Calu3 (cell line): ENCODE results near the gene MYEF2. TPM values are rescaled to one million over a fixed set of nuclear protein-coding genes. Genes with fewer than 3 reads are reported as not detected.

Experiments
- BruUV-seq: library from RNA; stranded (reverse); fragments of 400-500 nt; replicated peaks from 2 replicates; lab custom pipeline; 2021; lab: Mats Ljungman, UMichigan
- CTCF ChIA-PET: fragments of 300-600 bp; sonication (Branson Sonifier 250); formaldehyde crosslinking; loops from one replicate; lab custom pipeline; 2022; ENCODE audit warnings: antibody characterized with exemption; lab: Charles Lee
- DNase-seq: peaks from one replicate; pipeline ENCODE4 v3.0.0; 2022
- H3K27ac Mint-ChIP-seq: one replicate; pipeline ENCODE4 v1.8.0; 2022; ENCODE audit warnings: mixed read lengths; ENCODE audit not compliant: unreplicated experiment
- H3K27me3 Mint-ChIP-seq: one replicate; pipeline ENCODE4 v1.8.0; 2022; ENCODE audit warnings: mixed read lengths; ENCODE audit not compliant: unreplicated experiment
- H3K36me3 Mint-ChIP-seq: one replicate; pipeline ENCODE4 v1.8.0; 2022; ENCODE audit warnings: mild to moderate bottlenecking, moderate library complexity, mixed read lengths; ENCODE audit not compliant: insufficient read depth, unreplicated experiment
- H3K4me1 Mint-ChIP-seq: one replicate; pipeline ENCODE4 v1.8.0; 2022; ENCODE audit warnings: mild to moderate bottlenecking, low read depth, mixed read lengths; ENCODE audit not compliant: unreplicated experiment
- H3K4me3 Mint-ChIP-seq: one replicate; pipeline ENCODE4 v1.8.0; 2022; ENCODE audit warnings: mild to moderate bottlenecking, low read depth, moderate library complexity, mixed read lengths; ENCODE audit not compliant: unreplicated experiment
- H3K9me3 Mint-ChIP-seq: one replicate; pipeline ENCODE4 v1.8.0; 2022; ENCODE audit warnings: low read depth, mixed read lengths; ENCODE audit not compliant: unreplicated experiment
- intact Hi-C: fragments of 100-400 bp; cut with micrococcal nuclease; formaldehyde crosslinking; loops from one replicate; pipeline ENCODE4 v1.10.0; 2022; ENCODE audit not compliant: unreplicated experiment
- total RNA-seq: library from RNA; stranded (reverse); gene quantifications from 2 replicates; pipeline ENCODE4 v1.2.3, GENCODE V29; 2022
- TF ChIP-seq, protein P1 (sequence below): fragments of 200-600 bp; IDR thresholded peaks from one replicate; pipeline ENCODE4 v1.8.0; 2022; ENCODE audit warnings: antibody characterized with exemption; ENCODE audit not compliant: unreplicated experiment

Gene MYEF2
- total RNA-seq, 1 experiment from 2014 or later: 31.1 TPM

DNA sequence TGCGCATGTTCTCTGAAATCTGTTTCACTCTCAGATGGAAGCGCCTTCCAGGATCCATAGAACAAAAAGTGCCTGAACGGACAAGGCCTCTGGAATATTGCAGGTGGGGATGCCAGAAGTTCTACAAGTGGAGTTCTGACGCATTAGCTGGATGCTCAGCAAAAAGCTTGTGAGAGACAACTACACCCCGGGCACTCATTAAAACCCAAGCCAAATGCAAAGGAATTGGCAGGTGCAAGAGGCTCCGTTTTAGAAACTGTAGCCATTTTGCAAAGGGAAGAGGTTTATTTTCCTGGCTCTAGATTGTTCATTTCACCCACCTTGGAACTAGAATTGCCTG is 92.5 kb downstream of the MYEF2 start:
- no peaks in the 10 kb centered on the region for H3K36me3 Mint-ChIP-seq
- no TSS peak for BruUV-seq
- CTCF ChIA-PET: interaction anchor here (1.0 kb wide), 1 partner anchor 889 kb away, joined by 12 read pairs; no protein-coding TSS in a partner anchor

DNA sequence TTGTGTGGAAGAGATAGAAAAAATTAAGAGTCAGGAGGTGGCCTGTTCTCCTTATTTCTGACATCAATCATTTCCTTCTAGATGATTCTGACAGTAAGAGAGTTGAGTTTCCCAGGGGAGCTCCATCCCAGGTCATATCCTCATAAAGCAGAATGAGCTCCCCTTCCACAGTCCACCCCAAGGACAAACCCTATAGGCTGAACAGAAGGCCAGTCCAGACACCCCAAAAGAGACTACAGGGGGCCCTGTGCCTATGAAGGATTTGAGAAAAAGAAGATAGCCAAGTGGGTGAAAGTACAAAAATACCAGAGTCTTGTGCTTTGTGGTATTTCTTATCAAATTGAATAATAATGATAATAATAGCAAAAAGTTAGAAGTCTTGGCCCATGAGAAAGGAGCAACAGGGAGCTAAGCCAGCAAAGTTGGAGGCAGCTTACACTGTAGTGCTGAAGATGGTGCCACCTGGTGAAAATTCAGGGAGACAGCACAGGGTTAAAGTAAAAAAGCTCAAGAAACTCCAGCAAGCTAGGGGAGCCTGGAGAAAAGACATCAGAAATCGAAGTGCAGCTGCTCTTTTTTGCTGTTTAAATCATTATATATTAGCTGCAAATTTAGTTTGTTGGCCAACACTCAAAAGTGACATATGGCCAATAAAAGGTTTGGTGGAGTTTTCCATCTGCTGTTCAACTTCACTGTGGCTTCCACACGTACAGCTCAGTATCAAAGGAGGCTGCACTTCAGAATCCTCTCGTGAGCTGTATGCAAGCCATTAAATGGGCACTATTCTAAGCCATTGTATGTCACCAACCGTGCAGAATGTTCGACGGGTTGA is 93.1 kb downstream of the MYEF2 start:
- Mint-ChIP-seq H3K4me3 (no peak overlapping the region), H3K4me1 (no peaks in the 10 kb centered on the region), H3K27ac (no peak overlapping the region), H3K9me3 (no peaks in the 10 kb centered on the region), H3K36me3 (no peaks in the 10 kb centered on the region), H3K27me3 (peaks cover 56% of the 10 kb centered on the region)
- BruUV-seq: no TSS peak
- CTCF ChIA-PET: interaction anchor here (1.0 kb wide), 1 partner anchor 889 kb away, joined by 12 read pairs; no protein-coding TSS in a partner anchor
- intact Hi-C loops: loop anchor here (5.0 kb wide), 1 partner anchor 888 kb away; no protein-coding TSS in a partner anchor
- DNase-seq: no peak
- TF ChIP-seq, protein P1, sequence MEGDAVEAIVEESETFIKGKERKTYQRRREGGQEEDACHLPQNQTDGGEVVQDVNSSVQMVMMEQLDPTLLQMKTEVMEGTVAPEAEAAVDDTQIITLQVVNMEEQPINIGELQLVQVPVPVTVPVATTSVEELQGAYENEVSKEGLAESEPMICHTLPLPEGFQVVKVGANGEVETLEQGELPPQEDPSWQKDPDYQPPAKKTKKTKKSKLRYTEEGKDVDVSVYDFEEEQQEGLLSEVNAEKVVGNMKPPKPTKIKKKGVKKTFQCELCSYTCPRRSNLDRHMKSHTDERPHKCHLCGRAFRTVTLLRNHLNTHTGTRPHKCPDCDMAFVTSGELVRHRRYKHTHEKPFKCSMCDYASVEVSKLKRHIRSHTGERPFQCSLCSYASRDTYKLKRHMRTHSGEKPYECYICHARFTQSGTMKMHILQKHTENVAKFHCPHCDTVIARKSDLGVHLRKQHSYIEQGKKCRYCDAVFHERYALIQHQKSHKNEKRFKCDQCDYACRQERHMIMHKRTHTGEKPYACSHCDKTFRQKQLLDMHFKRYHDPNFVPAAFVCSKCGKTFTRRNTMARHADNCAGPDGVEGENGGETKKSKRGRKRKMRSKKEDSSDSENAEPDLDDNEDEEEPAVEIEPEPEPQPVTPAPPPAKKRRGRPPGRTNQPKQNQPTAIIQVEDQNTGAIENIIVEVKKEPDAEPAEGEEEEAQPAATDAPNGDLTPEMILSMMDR: no peak

More for the DNA sequence above, 92.5 kb downstream of the MYEF2 start:
- DNase-seq: no peak
- Mint-ChIP-seq H3K9me3 (no peaks in the 10 kb centered on the region), H3K27me3 (peaks cover 56% of the 10 kb centered on the region), H3K27ac (no peak overlapping the region), H3K4me1 (no peaks in the 10 kb centered on the region), H3K4me3 (no peak overlapping the region)
- intact Hi-C loops: loop anchor here (5.0 kb wide), 1 partner anchor 888 kb away; no protein-coding TSS in a partner anchor
- TF ChIP-seq, protein P1: no peak

Other genes with a start within 250 kb of the MYEF2 start
- not detected in 2 replicates for gene SLC24A5, start 57.3 kb downstream of the MYEF2 start, total RNA-seq
- not detected in 2 replicates for gene CTXN2, start 13.4 kb upstream of the MYEF2 start, total RNA-seq
- not detected in 2 replicates for gene SLC12A1, start 28.0 kb upstream of the MYEF2 start, total RNA-seq
- 94.6 and 116 TPM in 2 replicates for gene DUT, start 153.1 kb upstream of the MYEF2 start, total RNA-seq